CD4-positive, alpha-beta T cell treated with Interferon gamma for 1 hour (primary cell): ENCODE measurements around the gene AZU1.

Experiments
- DNase-seq: peaks from one replicate; pipeline ENCODE4 v3.0.0-alpha.2; 2020

Gene AZU1, protein sequence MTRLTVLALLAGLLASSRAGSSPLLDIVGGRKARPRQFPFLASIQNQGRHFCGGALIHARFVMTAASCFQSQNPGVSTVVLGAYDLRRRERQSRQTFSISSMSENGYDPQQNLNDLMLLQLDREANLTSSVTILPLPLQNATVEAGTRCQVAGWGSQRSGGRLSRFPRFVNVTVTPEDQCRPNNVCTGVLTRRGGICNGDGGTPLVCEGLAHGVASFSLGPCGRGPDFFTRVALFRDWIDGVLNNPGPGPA

GRCh38 chr19:827710-828321, at the start of gene AZU1:
Gene AZU1, plus strand, starts transcription at chr19:827837. Its CDS starts 10 bp downstream, at chr19:827847.
- DNase-seq, result peak; percentile 15

- no peak for DNase-seq
Observed at GRCh38 chr19:778910-779653, 48.6 kb upstream of the AZU1 start.

DNA sequence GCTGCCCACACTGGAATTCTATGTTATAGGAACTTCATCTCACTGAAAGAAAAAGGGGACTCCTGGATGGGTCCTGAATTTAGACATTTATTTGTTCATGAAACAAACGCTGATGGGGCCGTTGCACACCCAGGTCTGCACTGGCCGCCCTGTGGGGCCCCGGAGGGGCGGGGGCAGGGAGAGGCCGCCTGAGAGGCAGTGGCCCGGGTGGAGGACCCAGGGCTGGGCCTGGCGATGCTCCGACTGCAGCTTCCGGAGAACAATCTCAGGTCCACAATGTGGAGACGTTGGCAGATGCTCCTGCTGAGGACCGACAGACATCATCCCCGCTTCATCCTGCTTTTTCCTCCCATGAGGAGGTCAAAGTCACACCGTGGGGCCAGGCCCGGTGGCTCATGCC, 46.7 kb upstream of the AZU1 start:
- no peak for DNase-seq

GRCh38 chr19:781800-782184, 45.8 kb upstream of the AZU1 start:
- no peak for DNase-seq

GRCh38 chr19:782185-782877, 45.3 kb upstream of the AZU1 start:
- DNase-seq, result no peak

- DNase-seq, result no peak
Observed at GRCh38 chr19:782878-783668, 44.6 kb upstream of the AZU1 start.

DNA sequence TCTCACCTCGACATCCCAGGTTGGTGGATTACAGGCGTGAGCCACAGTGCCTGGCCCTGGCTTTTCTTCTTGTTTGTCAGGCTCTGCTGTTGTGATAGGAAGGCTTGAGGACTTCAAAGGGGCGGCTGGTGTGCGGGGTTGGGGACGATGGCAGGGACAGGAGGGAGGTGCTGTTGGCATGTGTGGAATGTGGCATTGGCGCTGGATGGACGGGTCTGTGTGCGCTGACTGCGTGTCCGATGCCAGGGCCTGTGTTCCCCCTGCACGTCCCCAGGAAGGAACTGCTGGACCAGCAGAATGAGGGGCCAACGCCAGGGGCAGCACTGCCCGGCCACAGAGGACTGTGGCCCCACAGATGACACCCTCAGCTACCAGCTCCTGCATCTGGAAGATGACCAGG, 43.1 kb upstream of the AZU1 start:
- no peak for DNase-seq

DNA sequence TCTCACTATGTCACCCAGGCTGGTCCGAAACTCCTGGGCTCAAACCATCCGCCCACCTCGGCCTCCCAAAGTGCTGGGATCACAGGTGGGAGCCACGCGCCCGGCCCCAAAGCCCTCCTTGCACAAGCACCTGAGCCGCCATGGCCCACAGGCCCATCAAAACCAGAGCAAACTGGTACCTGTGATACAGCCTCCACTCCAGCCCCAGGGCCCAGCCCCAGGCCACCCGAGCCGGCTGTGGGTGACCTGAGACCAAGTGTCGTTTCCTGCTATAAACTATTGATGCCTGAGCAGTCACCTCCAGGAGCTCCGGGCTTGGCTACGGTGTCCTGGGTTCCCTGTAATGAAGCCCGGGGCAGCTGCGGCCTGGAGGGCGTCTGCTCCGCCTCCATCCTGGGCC, 40.1 kb upstream of the AZU1 start:
- no peak for DNase-seq

DNA sequence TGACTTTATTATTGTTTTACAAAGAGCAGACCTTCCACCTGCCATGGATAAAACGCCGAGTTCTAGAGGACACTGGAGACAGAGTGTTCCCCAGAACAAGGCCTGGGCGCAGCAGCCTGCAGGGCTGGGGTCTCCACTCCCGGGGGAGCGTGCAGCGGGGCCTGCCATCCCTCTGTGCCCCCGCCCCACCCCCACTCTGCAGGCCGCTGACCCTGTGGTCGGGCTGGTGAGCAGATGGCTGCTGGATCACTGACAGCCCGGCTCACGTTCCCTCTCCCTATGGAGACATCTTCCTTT, 39.0 kb upstream of the AZU1 start:
- DNase-seq, result no peak

- peak; percentile 21 for DNase-seq
Observed at GRCh38 chr19:788983-789700, 38.5 kb upstream of the AZU1 start.

DNA sequence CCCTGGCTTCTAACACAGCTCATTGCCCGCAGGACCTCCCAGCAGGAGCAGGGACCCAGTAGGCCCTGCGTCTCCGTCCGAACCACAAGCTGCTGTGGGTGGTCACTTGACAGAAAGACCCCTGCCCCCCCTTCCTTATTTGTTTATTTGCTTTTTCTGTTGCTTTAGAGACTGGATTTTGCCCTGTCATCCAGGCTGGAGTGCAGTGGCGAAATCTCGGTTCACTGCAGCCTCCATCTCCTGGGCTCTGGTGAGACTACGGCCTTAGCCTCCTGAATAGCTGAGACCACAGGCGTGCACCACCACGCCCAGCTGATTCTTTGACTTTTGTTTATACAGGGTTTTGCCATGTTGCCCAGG, 38.0 kb upstream of the AZU1 start:
- no peak for DNase-seq

- no peak for DNase-seq
Observed at GRCh38 chr19:791007-791566, 36.5 kb upstream of the AZU1 start.

GRCh38 chr19:791567-792305, 35.9 kb upstream of the AZU1 start:
- no peak for DNase-seq

GRCh38 chr19:792306-792885, 35.2 kb upstream of the AZU1 start:
- no peak for DNase-seq

- DNase-seq, result no peak
Observed at GRCh38 chr19:793806-794205, 33.8 kb upstream of the AZU1 start.

- DNase-seq, result no peak
Observed at GRCh38 chr19:795073-795611, 32.5 kb upstream of the AZU1 start.

GRCh38 chr19:795691-796581, 31.7 kb upstream of the AZU1 start:
- DNase-seq, result no peak

DNA sequence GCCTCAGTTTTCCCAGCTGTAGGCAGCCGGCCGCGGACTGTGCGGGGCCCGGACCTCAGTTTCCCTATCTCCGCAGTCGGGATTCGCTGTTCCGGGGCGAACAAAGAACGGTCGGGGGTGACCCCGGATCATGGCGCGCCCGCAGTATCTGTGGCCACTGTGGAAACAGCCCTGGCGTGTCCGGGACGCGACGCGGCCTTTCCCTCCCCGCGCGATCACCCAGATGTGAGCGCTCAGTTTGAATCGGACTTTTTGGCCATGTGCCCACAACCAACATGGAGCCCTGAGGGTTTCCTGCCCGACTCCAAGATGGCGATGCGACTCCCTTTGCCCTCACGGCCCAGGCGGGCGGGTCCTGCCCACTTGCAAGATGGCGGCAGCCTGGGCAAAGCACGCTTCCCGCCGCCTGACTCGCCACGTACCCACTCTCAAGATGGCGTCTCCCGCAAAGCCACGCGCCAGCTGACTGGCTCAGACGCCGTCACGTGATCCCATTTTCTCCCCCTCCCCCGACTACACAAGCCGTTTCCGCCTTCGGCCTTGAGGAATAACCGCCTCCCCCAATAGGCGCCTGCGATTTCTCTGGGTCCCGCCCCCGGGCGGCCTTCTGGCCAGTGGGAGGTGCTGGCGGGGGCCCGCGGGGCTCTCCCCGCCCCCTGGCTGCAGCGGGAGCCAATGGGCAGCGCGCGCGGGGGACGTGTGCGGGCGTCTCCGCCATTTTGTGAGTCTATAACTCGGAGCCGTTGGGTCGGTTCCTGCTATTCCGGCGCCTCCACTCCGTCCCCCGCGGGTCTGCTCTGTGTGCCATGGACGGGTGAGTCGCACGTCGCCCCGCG, 30.7 kb upstream of the AZU1 start, which contains the start of gene PTBP1:
TSS of gene PTBP1 (plus strand) at position 761 of the 836 bp plus-strand sequence. CDS start at position 807, 46 bp downstream.
- DNase-seq, result peak; percentile 100
